ENCODE data around the gene TBRG1.

- TF ChIP-seq POLR2A (IDR thresholded peaks at IDR 0.05; ENCODE audit: low read depth, low read length): no peak
- TF ChIP-seq RAD21 (IDR thresholded peaks at IDR 0.05; ENCODE audit: low read length): no peak
- no peak for TF ChIP-seq RCOR1 (IDR thresholded peaks at IDR 0.05; ENCODE audit: insufficient replicate concordance, low read length)
- no peak for TF ChIP-seq MAZ (IDR thresholded peaks at IDR 0.05; ENCODE audit: borderline replicate concordance, low read depth, low read length)
- TF ChIP-seq CEBPB (IDR thresholded peaks at IDR 0.05; ENCODE audit: low read depth, low read length): no peak
- no peak for TF ChIP-seq FOS (IDR thresholded peaks at IDR 0.05; ENCODE audit: low read depth, low read length)
- TF ChIP-seq CTCF (conservative IDR thresholded peaks at IDR 0.05; ENCODE audit: low read depth, low read length): no peak
- TF ChIP-seq ELK1 (IDR thresholded peaks at IDR 0.05; ENCODE audit: borderline replicate concordance, low read depth, low read length): no peak
- TF ChIP-seq MXI1 (IDR thresholded peaks at IDR 0.05; ENCODE audit: borderline replicate concordance, low read depth, low read length): no peak
Measured at GRCh38 chr11:124640666-124641065, 18.0 kb downstream of the TBRG1 start.
